Upper lobe of left lung (tissue), 4 donors: ENCODE results near the gene NOTCH4.

Experiments used
- CTCF ChIP-seq, 6 experiments: fragments of 450-650 bp in 4 of 6; fragments of 200-600 bp in 2 of 6; sonication (generic) in 2 of 6; IDR thresholded peaks; one replicate each; pipeline ENCODE4 v1.5.1; 2016 to 2019; ENCODE audit warnings: antibody characterized with exemption in 6 of 6
- POLR2A ChIP-seq, 4 donors: fragments of 450-650 bp; IDR thresholded peaks; one replicate each; pipeline ENCODE4 v1.5.1; 2016 to 2017; ENCODE audit warnings: antibody characterized with exemption in 4 of 4, mild to moderate bottlenecking in 2 of 4
- POLR2AphosphoS5 ChIP-seq, 2 donors: sonication (generic); formaldehyde crosslinking; IDR thresholded peaks; one replicate each; pipeline ENCODE4 v1.5.1; 2017; ENCODE audit warnings: antibody characterized with exemption in 2 of 2

GRCh38 chr6:32181915-32182529 lies 41.8 kb downstream of the NOTCH4 start:
- TF ChIP-seq CTCF (IDR thresholded peaks at IDR 0.05) (no peak), POLR2A (IDR thresholded peaks at IDR 0.05) (no peak), POLR2AphosphoS5 (IDR thresholded peaks at IDR 0.05) (no peak)
